ENCODE results near the gene LYPD4.

Gene LYPD4

GRCh38 chr19:41886761-41887710, 42.6 kb upstream of the LYPD4 start:
- Histone ChIP-seq H3K4me3 (no peak overlapping the region), H3K27ac (no peak overlapping the region)
- TF ChIP-seq, protein P1, sequence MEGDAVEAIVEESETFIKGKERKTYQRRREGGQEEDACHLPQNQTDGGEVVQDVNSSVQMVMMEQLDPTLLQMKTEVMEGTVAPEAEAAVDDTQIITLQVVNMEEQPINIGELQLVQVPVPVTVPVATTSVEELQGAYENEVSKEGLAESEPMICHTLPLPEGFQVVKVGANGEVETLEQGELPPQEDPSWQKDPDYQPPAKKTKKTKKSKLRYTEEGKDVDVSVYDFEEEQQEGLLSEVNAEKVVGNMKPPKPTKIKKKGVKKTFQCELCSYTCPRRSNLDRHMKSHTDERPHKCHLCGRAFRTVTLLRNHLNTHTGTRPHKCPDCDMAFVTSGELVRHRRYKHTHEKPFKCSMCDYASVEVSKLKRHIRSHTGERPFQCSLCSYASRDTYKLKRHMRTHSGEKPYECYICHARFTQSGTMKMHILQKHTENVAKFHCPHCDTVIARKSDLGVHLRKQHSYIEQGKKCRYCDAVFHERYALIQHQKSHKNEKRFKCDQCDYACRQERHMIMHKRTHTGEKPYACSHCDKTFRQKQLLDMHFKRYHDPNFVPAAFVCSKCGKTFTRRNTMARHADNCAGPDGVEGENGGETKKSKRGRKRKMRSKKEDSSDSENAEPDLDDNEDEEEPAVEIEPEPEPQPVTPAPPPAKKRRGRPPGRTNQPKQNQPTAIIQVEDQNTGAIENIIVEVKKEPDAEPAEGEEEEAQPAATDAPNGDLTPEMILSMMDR (IDR thresholded peaks at IDR 0.05), result no peak
- no peak for DNase-seq (ENCODE audit: low spot score)

DNA sequence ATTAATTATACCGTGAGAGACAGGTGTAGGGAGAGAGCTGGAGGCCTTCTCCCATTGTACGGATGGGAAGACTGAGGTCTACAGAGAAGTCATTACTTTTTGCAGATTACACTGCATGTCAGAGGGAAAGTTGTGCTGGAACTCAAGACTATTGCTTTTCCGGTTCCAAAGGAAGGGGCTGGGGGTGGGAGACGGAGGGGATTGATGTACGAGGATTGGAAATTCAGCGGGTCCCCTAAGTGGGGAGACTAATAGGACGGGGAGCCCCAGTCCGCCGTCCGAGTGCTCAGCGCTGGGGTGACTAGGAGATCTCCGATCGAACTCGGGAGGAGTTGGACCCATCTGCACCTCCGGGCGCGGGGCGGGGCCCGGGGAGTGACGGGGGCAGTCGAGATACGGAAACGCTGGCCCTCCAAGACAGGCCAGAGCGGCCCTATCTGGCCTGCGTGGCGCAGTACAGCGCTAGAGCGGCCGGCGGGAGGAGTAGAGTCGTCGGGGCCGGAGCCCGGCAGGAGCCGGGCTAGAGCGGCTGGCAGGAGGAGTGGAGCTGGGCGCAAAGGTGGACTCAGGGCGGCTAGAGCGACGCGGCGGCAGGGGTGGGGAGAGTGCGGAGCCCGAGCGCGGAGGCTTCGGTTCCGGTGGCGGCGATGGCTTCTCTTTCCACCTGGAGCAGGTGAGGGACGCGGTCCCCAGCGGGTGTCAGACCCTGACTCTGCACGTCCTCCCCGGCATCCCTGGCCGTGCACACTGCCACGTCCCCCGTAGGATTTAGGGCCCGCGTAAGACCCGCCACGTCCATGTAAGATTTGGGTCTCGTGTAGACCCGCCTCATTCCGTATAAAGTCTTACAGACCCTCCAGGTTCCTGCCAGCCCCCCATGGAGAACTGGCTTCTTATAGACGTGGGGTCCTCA, 39.6 kb upstream of the LYPD4 start:
- Histone ChIP-seq H3K4me3 (peak overlapping the region; percentile 82), H3K27ac (peak overlapping the region in 1 of 2 donors; percentile 83)
- DNase-seq (ENCODE audit: low spot score), result peak; percentile 95
- TF ChIP-seq, protein P1 (IDR thresholded peaks at IDR 0.05), result no peak

DNA sequence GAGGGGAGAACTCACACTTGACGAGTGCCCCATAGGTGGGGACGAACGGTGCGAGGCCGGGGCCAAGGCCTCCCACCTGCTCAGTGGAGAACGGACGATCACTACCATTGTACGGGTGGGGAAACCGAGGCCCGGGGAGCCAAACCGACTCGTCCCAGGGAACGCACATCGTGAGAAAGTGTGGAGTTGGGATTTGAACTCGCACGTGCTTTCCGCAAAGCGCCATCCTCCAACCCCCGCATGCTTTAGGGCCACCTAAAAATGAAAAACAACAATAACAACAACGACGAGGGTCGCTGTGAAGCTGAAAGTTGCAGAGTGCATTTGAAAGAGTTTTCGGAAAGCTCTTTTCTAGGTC, 39.0 kb upstream of the LYPD4 start:
- TF ChIP-seq, protein P1 (IDR thresholded peaks at IDR 0.05), result no peak
- DNase-seq (ENCODE audit: low spot score), result no peak
- H3K27ac ChIP-seq, result peak overlapping the region; percentile 63 to 83
- peak overlapping the region; percentile 82 for H3K4me3 ChIP-seq

DNA sequence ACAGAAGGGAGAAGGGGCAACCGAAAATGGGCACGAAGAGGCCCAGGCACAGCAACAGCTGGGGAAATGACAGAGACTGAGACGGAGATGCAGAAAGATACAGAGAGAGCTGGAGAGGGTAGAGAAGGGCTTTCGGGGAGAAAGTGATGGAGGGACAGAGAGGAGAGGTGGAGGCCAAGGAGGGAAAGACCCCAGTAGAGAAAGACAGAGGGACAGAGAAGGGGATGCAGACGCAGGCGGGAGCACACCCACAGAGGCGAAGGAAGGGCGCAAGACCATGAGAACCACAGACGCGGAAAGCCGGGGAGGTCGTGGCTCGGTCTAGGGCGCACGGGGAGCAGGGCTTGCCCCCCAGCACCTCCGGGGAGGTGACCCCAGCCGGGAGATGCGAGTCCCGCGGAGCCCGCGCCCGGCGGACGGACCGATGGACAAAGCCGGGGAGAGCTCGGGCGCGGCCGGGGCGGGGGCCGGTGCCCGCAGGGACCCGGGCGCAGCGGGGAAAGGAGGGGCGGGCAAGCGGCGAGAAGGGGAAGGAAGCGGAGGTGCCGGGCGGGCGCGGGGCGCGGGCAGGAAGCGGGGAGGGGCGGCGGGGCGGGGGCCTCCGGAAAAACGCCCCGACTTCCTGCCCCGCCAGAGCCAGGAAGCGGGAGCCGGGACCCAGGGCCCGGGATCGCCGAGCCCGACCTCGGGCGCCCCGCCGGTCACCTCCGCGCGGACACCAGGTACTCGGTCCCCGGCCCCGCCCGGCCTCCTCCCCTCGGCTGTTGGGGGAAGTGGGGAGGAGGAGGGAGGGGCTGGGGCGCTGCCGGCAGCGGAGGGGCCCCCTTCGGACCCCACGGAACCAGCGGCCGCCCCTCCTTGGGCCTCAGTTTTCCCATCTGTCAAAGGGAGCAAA, 38.3 kb upstream of the LYPD4 start, which contains the start of gene ARHGEF1:
Gene ARHGEF1 (plus strand): TSS at position 617 of the 895 bp plus-strand sequence. CDS start 4,899 bp downstream, outside the sequence.
- H3K27ac ChIP-seq, result peak within 1 kb of the TSS; percentile 63 to 83
- no peak for DNase-seq (ENCODE audit: low spot score)
- TF ChIP-seq, protein P1 (IDR thresholded peaks at IDR 0.05), result no peak
- H3K4me3 ChIP-seq, result peak within 1 kb of the TSS; percentile 82

- no peak overlapping the region for H3K27ac ChIP-seq
- no peak overlapping the region for H3K4me3 ChIP-seq
- no peak for DNase-seq (ENCODE audit: low spot score)
- TF ChIP-seq, protein P1 (IDR thresholded peaks at IDR 0.05), result no peak
Observed at GRCh38 chr19:41880329-41880708, 35.8 kb upstream of the LYPD4 start.

DNA sequence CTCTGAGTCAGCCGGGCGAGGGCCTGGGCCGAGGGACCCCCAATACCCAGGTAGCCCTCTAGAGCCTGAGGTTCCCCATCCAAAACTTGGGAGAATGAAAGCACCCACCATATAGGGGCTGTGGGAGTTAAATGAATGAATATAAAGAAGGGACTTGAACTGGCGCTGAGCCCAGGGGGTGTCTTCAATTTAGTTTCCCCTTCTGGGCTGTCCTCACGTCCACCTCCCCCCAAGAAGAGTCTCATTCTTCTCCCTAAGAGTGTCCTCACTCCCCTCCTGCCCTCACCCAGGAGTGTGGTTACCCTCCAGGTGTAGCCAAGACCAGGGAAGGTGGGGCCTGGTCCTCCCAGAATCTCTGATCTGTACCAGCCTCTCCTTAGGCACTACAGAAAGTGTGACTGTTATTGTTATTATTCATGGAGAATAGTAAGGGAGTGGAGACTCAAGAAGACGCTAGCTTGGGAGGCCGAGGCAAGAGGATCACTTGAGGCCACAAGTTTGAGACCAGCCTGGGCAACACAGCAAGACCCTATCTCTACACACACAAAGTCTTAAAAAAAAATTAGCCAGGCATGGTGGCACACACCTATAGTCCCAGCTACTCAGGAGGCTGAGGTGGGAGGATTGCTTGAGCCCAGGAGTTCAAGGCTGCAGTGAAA, 35.3 kb upstream of the LYPD4 start:
- TF ChIP-seq, protein P1 (IDR thresholded peaks at IDR 0.05), result no peak
- H3K27ac ChIP-seq, result no peak overlapping the region
- DNase-seq (ENCODE audit: low spot score), result no peak
- H3K4me3 ChIP-seq, result no peak overlapping the region

Measured in coronary artery (tissue), 2 donors.